HCT116 (cell line): ENCODE data around the gene FGF14. TPM values are rescaled to one million over a fixed set of nuclear protein-coding genes. Genes with fewer than 3 reads are reported as not detected.

Experiments used
- ATAC-seq: fragments of 200-7000 bp; cut with Tn5 transposase; 2 replicates; pipeline ENCODE4 v1.9.1; 2020; ENCODE audit warnings: mild to moderate bottlenecking, moderate library complexity
- BruUV-seq: library from RNA; stranded (reverse); fragments of 400-500 nt; replicated peaks from 2 replicates; lab custom pipeline; 2021; lab: Mats Ljungman, UMichigan
- CTCF ChIA-PET: fragments of 300-600 bp; sonication (Branson Sonifier 250); formaldehyde crosslinking; loops from one replicate; lab custom pipeline; 2021; ENCODE audit warnings: antibody characterized with exemption; lab: Charles Lee
- POLR2A ChIA-PET: fragments of 300-600, 350-600 bp; sonication (Branson Sonifier 250); formaldehyde crosslinking; loops from one replicate; lab custom pipeline; 2021; ENCODE audit warnings: antibody characterized with exemption; lab: Charles Lee
- RAD21 ChIA-PET, 2 experiments: fragments of 300-600 bp; sonication (Branson Sonifier 250); formaldehyde crosslinking; loops; one replicate each; lab custom pipeline; 2023; ENCODE audit warnings: low total read pairs in 2 of 2; ENCODE audit not compliant: uncharacterized antibody in 2 of 2, unreplicated experiment in 2 of 2, low non-redundant PET in 1 of 2; lab: Charles Lee
- DNase-seq: peaks from one replicate; pipeline ENCODE4 v3.0.0-alpha.2; 2010; ENCODE audit warnings: low read depth, low spot score
- H2AFZ ChIP-seq: fragments of 200-600 bp; shearing (Covaris generic), sonication (generic); 2 replicates; pipeline ENCODE4 v1.6.1; 2017; ENCODE audit warnings: low read depth, mixed run types, mixed read lengths, antibody characterized with exemption, low read length; ENCODE audit not compliant: poor library complexity, severe bottlenecking
- H3K27ac ChIP-seq: 2 replicates; pipeline ENCODE4 v1.5.1; 2012; ENCODE audit warnings: low read depth, low read length
- H3K27me3 ChIP-seq: fragments of 200-600 bp; sonication (generic); 2 replicates; pipeline ENCODE4 v1.6.1; 2016; ENCODE audit warnings: mixed run types, low read length, mixed read lengths; ENCODE audit not compliant: insufficient read depth
- H3K36me3 ChIP-seq, 2 experiments: fragments of 200-500 bp in 1 of 2; fragments of 200-600 bp in 1 of 2; sonication (Bioruptor generic) in 1 of 2; sonication (generic) in 1 of 2; 2 replicates each; pipeline versions ENCODE4 v1.5.1 to v1.6.1; 2014 to 2016; ENCODE audit warnings: low read length in 2 of 2, inconsistent platforms in 1 of 2, mixed read lengths in 1 of 2, mixed run types in 1 of 2; ENCODE audit not compliant: insufficient read depth in 2 of 2, control insufficient read depth in 1 of 2
- H3K4me1 ChIP-seq, 2 experiments: fragments of 200-600 bp in 1 of 2; sonication (generic) in 1 of 2; 2 replicates each; pipeline versions ENCODE4 v1.5.1 to v1.6.1; 2012 to 2017; ENCODE audit warnings: low read length in 2 of 2, inconsistent platforms in 1 of 2, mild to moderate bottlenecking in 1 of 2, mixed read lengths in 1 of 2, mixed run types in 1 of 2, moderate library complexity in 1 of 2; ENCODE audit not compliant: insufficient read depth in 2 of 2, control insufficient read depth in 1 of 2
- H3K4me2 ChIP-seq: fragments of 200-600 bp; sonication (generic); 2 replicates; pipeline ENCODE4 v1.6.1; 2017; ENCODE audit warnings: mixed run types, low read length, mixed read lengths
- H3K4me3 ChIP-seq, 2 experiments: fragments of 200-600 bp in 1 of 2; sonication (generic) in 1 of 2; replicated peaks in 1 of 2; 2 replicates each; pipeline ENCODE4 v1.5.1; 2011 to 2016; ENCODE audit warnings: low read length in 2 of 2, control low read depth in 1 of 2, low read depth in 1 of 2, mild to moderate bottlenecking in 1 of 2, mixed read lengths in 1 of 2, mixed run types in 1 of 2
- H3K79me2 ChIP-seq: fragments of 200-600 bp; sonication (generic); 2 replicates; pipeline ENCODE4 v1.6.1; 2017; ENCODE audit warnings: mild to moderate bottlenecking, mixed run types, low read length, moderate library complexity, mixed read lengths; ENCODE audit not compliant: insufficient read depth
- H3K9ac ChIP-seq: fragments of 200-600 bp; sonication (generic); 2 replicates; pipeline ENCODE4 v1.6.1; 2016; ENCODE audit warnings: low read length, mixed read lengths
- H3K9me2 ChIP-seq: fragments of 200-600 bp; sonication (generic), shearing (Covaris generic); 2 replicates; pipeline ENCODE4 v1.6.1; 2017; ENCODE audit warnings: mixed run types, mild to moderate bottlenecking, moderate library complexity; ENCODE audit not compliant: insufficient read depth
- H3K9me3 ChIP-seq, 2 experiments: fragments of 200-500 bp in 1 of 2; fragments of 200-600 bp in 1 of 2; sonication (Bioruptor generic) in 1 of 2; sonication (generic) in 1 of 2; 2 replicates each; pipeline ENCODE4 v1.6.1; 2014 to 2017; ENCODE audit warnings: low read length in 2 of 2, mixed read lengths in 2 of 2, inconsistent platforms in 1 of 2, low read depth in 1 of 2, mild to moderate bottlenecking in 1 of 2, mixed run types in 1 of 2, moderate library complexity in 1 of 2; ENCODE audit not compliant: control insufficient read depth in 1 of 2, insufficient read depth in 1 of 2
- H4K20me1 ChIP-seq: fragments of 200-600 bp; sonication (generic), shearing (Covaris generic); 2 replicates; pipeline ENCODE4 v1.6.1; 2017; ENCODE audit warnings: mixed run types, mild to moderate bottlenecking, moderate library complexity; ENCODE audit not compliant: insufficient read depth
- CEBPB ChIP-seq: IDR thresholded peaks from 2 replicates; pipeline ENCODE4 v1.6.1; 2012; ENCODE audit warnings: low read depth
- EGR1 ChIP-seq: IDR thresholded peaks from 2 replicates; pipeline ENCODE4 v1.6.1; 2012; ENCODE audit warnings: low read depth
- ELF1 ChIP-seq: IDR thresholded peaks from 2 replicates; pipeline ENCODE4 v1.6.1; 2012; ENCODE audit warnings: low read depth, borderline replicate concordance
- EZH2 ChIP-seq: fragments of 200-600 bp; sonication (generic); IDR thresholded peaks from 2 replicates; pipeline ENCODE4 v1.6.1; 2017; ENCODE audit warnings: antibody characterized with exemption, mixed run types
- EZH2phosphoT487 ChIP-seq: fragments of 200-600 bp; IDR thresholded peaks from 2 replicates; pipeline ENCODE4 v1.6.1; 2018; ENCODE audit warnings: antibody characterized with exemption, borderline replicate concordance
- JUND ChIP-seq: IDR thresholded peaks from 2 replicates; pipeline ENCODE4 v1.6.1; 2012
- POLR2A ChIP-seq: IDR thresholded peaks from 2 replicates; pipeline ENCODE4 v1.7.0; 2011; ENCODE audit warnings: borderline replicate concordance; ENCODE audit not compliant: insufficient read depth, insufficient read length; ENCODE audit errors: extremely low read depth
- POLR2AphosphoS5 ChIP-seq: IDR thresholded peaks from 2 replicates; pipeline ENCODE4 v1.6.1; 2011; ENCODE audit warnings: mild to moderate bottlenecking, low read depth, low read length, moderate library complexity
- SIN3A ChIP-seq: IDR thresholded peaks from 2 replicates; pipeline ENCODE4 v1.6.1; 2012; ENCODE audit warnings: low read depth
- SP1 ChIP-seq: IDR thresholded peaks from 2 replicates; pipeline ENCODE4 v1.6.1; 2012; ENCODE audit warnings: low read depth
- SRF ChIP-seq: IDR thresholded peaks from 2 replicates; pipeline ENCODE4 v1.6.1; 2012; ENCODE audit warnings: low read depth
- TCF7L2 ChIP-seq: IDR thresholded peaks from 2 replicates; pipeline ENCODE4 v1.7.0; 2011; ENCODE audit warnings: borderline replicate concordance, inconsistent platforms; ENCODE audit not compliant: insufficient read depth, insufficient read length; ENCODE audit errors: extremely low read depth
- ZFX ChIP-seq: fragments of 450-650 bp; IDR thresholded peaks from 2 replicates; pipeline ENCODE4 v1.6.1; 2017
- ZNF274 ChIP-seq: fragments of 200-500 bp; sonication (Bioruptor generic); IDR thresholded peaks from 2 replicates; pipeline ENCODE4 v1.6.1; 2014; ENCODE audit warnings: mild to moderate bottlenecking, low read depth, low read length, inconsistent platforms
- intact Hi-C: fragments of 100-400 bp; cut with micrococcal nuclease; formaldehyde crosslinking; loops from 2 replicates; pipeline ENCODE4 v1.10.0; 2022
- total RNA-seq: library from RNA; stranded (reverse); gene quantifications from one replicate; pipeline ENCODE4 v1.2.1, GENCODE V29; 2021; ENCODE audit not compliant: unreplicated experiment
- TF ChIP-seq, protein P1 (sequence below): IDR thresholded peaks from 2 replicates; pipeline ENCODE4 v1.6.1; 2012; ENCODE audit warnings: low read depth
- TF ChIP-seq, protein P2 (sequence below), 3 experiments: fragments of 200-600 bp in 1 of 3; sonication (generic) in 1 of 3; IDR thresholded peaks in 2 of 3; conservative IDR thresholded peaks in 1 of 3; 2 replicates each; pipeline ENCODE4 v1.5.1; 2012 to 2017; ENCODE audit warnings: low read depth in 2 of 3, low read length in 2 of 3, antibody characterized with exemption in 1 of 3, borderline replicate concordance in 1 of 3, control low read depth in 1 of 3, mild to moderate bottlenecking in 1 of 3, mixed read lengths in 1 of 3, mixed run types in 1 of 3, moderate library complexity in 1 of 3; ENCODE audit not compliant: insufficient read depth in 1 of 3
- TF ChIP-seq, protein P3 (sequence below): IDR thresholded peaks from 2 replicates; pipeline ENCODE4 v1.6.1; 2012

Gene FGF14
- total RNA-seq, 1 experiment from 2014 or later: not detected

DNA sequence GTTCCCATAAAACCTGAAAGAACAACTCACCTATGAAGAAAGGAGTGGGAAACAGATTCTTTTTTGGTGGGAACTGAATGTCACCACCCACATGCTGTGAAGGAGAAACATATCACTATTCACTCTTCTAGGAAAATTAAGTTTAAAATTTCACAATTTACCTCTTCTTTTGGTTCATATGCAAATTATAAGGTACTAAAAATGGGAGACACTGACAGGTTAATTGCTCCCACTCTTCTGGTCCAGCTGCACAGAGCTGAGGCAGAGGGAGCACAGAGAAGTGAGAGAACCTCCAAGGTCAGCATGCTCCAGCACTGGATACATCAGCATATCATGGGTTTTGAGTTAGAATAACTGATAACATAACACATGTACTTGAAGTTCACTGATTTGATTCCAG lies 186.9 kb downstream of the FGF14 start:
- Histone ChIP-seq H3K9me2 (no peaks in the 10 kb centered on the region), H2AFZ (no peak overlapping the region), H3K9ac (no peak overlapping the region), H4K20me1 (no peaks in the 10 kb centered on the region), H3K4me2 (no peak overlapping the region), H3K4me3 (no peak overlapping the region), H3K79me2 (no peaks in the 10 kb centered on the region), H3K27me3 (no peaks in the 10 kb centered on the region), H3K36me3 (no peaks in the 10 kb centered on the region), H3K27ac (no peak overlapping the region), H3K4me1 (no peaks in the 10 kb centered on the region), H3K9me3 (peaks cover 0 to 7% of the 10 kb centered on the region in 2 experiments; a peak in 1 of 4 replicates)
- TF ChIP-seq CEBPB (no peak), EZH2 (no peak), SIN3A (no peak), ELF1 (no peak), POLR2A (no peak)
- CTCF ChIA-PET: no interaction called here
- RAD21 ChIA-PET: no interaction called here
- DNase-seq: no peak
- no peak for ATAC-seq
- intact Hi-C loops: no loop called here
- no TSS peak for BruUV-seq
- POLR2A ChIA-PET: no interaction called here

DNA sequence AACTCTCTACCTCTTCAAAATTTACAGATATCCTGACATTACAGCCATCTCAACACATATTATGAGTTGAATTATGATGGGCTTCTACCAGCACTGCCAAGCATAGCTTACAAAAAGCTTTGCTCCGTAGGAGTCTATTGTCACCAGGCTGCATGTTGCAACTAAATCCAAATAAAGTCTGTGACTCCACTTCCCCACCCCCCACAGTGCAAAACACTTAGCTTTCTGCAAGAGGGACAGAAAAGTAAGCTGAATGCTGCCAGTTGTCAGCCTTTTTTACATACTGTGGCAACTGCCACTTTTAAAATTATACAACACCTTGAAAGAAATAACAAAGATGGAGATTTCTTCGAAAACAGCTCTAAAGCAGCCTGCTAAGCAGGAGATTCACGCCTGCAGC lies 189.1 kb downstream of the FGF14 start:
- Histone ChIP-seq H4K20me1 (no peaks in the 10 kb centered on the region), H3K9ac (no peak overlapping the region), H3K4me3 (no peak overlapping the region)
- CTCF ChIA-PET: no interaction called here
- TF ChIP-seq SRF (no peak), TCF7L2 (no peak), POLR2AphosphoS5 (no peak), ELF1 (no peak), EGR1 (no peak), ZNF274 (no peak), JUND (no peak), SP1 (no peak), ZFX (no peak), EZH2phosphoT487 (no peak), POLR2A (no peak)
- TF ChIP-seq, protein P1, sequence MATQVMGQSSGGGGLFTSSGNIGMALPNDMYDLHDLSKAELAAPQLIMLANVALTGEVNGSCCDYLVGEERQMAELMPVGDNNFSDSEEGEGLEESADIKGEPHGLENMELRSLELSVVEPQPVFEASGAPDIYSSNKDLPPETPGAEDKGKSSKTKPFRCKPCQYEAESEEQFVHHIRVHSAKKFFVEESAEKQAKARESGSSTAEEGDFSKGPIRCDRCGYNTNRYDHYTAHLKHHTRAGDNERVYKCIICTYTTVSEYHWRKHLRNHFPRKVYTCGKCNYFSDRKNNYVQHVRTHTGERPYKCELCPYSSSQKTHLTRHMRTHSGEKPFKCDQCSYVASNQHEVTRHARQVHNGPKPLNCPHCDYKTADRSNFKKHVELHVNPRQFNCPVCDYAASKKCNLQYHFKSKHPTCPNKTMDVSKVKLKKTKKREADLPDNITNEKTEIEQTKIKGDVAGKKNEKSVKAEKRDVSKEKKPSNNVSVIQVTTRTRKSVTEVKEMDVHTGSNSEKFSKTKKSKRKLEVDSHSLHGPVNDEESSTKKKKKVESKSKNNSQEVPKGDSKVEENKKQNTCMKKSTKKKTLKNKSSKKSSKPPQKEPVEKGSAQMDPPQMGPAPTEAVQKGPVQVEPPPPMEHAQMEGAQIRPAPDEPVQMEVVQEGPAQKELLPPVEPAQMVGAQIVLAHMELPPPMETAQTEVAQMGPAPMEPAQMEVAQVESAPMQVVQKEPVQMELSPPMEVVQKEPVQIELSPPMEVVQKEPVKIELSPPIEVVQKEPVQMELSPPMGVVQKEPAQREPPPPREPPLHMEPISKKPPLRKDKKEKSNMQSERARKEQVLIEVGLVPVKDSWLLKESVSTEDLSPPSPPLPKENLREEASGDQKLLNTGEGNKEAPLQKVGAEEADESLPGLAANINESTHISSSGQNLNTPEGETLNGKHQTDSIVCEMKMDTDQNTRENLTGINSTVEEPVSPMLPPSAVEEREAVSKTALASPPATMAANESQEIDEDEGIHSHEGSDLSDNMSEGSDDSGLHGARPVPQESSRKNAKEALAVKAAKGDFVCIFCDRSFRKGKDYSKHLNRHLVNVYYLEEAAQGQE: no peak
- TF ChIP-seq, protein P2, sequence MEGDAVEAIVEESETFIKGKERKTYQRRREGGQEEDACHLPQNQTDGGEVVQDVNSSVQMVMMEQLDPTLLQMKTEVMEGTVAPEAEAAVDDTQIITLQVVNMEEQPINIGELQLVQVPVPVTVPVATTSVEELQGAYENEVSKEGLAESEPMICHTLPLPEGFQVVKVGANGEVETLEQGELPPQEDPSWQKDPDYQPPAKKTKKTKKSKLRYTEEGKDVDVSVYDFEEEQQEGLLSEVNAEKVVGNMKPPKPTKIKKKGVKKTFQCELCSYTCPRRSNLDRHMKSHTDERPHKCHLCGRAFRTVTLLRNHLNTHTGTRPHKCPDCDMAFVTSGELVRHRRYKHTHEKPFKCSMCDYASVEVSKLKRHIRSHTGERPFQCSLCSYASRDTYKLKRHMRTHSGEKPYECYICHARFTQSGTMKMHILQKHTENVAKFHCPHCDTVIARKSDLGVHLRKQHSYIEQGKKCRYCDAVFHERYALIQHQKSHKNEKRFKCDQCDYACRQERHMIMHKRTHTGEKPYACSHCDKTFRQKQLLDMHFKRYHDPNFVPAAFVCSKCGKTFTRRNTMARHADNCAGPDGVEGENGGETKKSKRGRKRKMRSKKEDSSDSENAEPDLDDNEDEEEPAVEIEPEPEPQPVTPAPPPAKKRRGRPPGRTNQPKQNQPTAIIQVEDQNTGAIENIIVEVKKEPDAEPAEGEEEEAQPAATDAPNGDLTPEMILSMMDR (IDR thresholded peaks at IDR 0.05 in 2 of 3, conservative IDR thresholded peaks at IDR 0.05 in 1 of 3; ENCODE audit: borderline replicate concordance in 1 of 3, insufficient read depth in 1 of 3, low read depth in 2 of 3, low read length in 2 of 3): no peak
- TF ChIP-seq, protein P3, sequence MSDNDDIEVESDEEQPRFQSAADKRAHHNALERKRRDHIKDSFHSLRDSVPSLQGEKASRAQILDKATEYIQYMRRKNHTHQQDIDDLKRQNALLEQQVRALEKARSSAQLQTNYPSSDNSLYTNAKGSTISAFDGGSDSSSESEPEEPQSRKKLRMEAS: no peak
- TF ChIP-seq, all 23 proteins: peak for 0
- Histone ChIP-seq H3K9me3 (peaks cover 0 to 7% of the 10 kb centered on the region in 2 experiments; a peak in 1 of 4 replicates), H2AFZ (no peak overlapping the region), H3K4me1 (no peaks in the 10 kb centered on the region), H3K9me2 (no peaks in the 10 kb centered on the region), H3K36me3 (no peaks in the 10 kb centered on the region), H3K27ac (no peak overlapping the region), H3K79me2 (no peaks in the 10 kb centered on the region), H3K4me2 (no peak overlapping the region), H3K27me3 (no peaks in the 10 kb centered on the region)
- DNase-seq (no peak), ATAC-seq (no peak)
- intact Hi-C loops: no loop called here
- ChIA-PET POLR2A (no interaction called here), RAD21 (no interaction called here)
- BruUV-seq: no TSS peak
